Loucy (cell line): ENCODE data around the gene COL20A1.

Experiments used
- H2AFZ ChIP-seq: fragments of 200-600 bp; sonication (generic); 2 replicates; pipeline ENCODE4 v1.6.0; 2016; ENCODE audit warnings: antibody characterized with exemption, mild to moderate bottlenecking, low read length, moderate library complexity
- H3F3A ChIP-seq: fragments of 200-600 bp; 2 replicates; pipeline ENCODE4 v1.6.0; 2016; ENCODE audit warnings: antibody characterized with exemption, low read depth, mild to moderate bottlenecking
- H3K27me3 ChIP-seq: fragments of 200-600 bp; sonication (generic); 2 replicates; pipeline ENCODE4 v1.6.1; 2014; ENCODE audit warnings: low read length, mild to moderate bottlenecking; ENCODE audit not compliant: insufficient read depth, poor library complexity, severe bottlenecking
- H3K36me3 ChIP-seq: fragments of 200-600 bp; sonication (generic); 2 replicates; pipeline ENCODE4 v1.6.1; 2016; ENCODE audit warnings: low read length; ENCODE audit not compliant: insufficient read depth
- H3K4me1 ChIP-seq: fragments of 200-600 bp; sonication (generic); 2 replicates; pipeline ENCODE4 v1.5.1; 2014; ENCODE audit warnings: low read length, mild to moderate bottlenecking; ENCODE audit not compliant: insufficient read depth, poor library complexity, severe bottlenecking
- H3K4me2 ChIP-seq: fragments of 200-600 bp; sonication (generic); 2 replicates; pipeline ENCODE4 v1.6.0; 2014; ENCODE audit warnings: antibody characterized with exemption, low read length, low read depth, mild to moderate bottlenecking; ENCODE audit not compliant: poor library complexity, severe bottlenecking
- H3K4me3 ChIP-seq: fragments of 200-600 bp; sonication (generic); 2 replicates; pipeline ENCODE4 v1.5.1; 2014; ENCODE audit warnings: low read length, mild to moderate bottlenecking, mixed read lengths; ENCODE audit not compliant: poor library complexity, severe bottlenecking
- H3K79me2 ChIP-seq: fragments of 200-600 bp; sonication (generic); 2 replicates; pipeline ENCODE4 v1.6.1; 2014; ENCODE audit warnings: low read length; ENCODE audit not compliant: insufficient read depth
- H3K9ac ChIP-seq: fragments of 200-600 bp; sonication (generic); 2 replicates; pipeline ENCODE4 v1.6.0; 2014; ENCODE audit warnings: mild to moderate bottlenecking, low read depth, low read length, moderate library complexity; ENCODE audit not compliant: poor library complexity, severe bottlenecking
- H3K9me2 ChIP-seq: fragments of 200-600 bp; sonication (generic); replicated peaks from 2 replicates; pipeline ENCODE4 v1.6.1; 2016; ENCODE audit warnings: low read depth, low read length, mixed read lengths
- H3K9me3 ChIP-seq: fragments of 200-600 bp; sonication (generic); 2 replicates; pipeline ENCODE4 v1.6.1; 2014; ENCODE audit warnings: mild to moderate bottlenecking, antibody characterized with exemption, low read length, low read depth; ENCODE audit not compliant: insufficient read depth
- H4K20me1 ChIP-seq: fragments of 200-600 bp; sonication (generic); 2 replicates; pipeline ENCODE4 v1.6.0; 2014; ENCODE audit warnings: antibody characterized with exemption, low read length, mild to moderate bottlenecking; ENCODE audit not compliant: insufficient read depth, poor library complexity, severe bottlenecking
- CTCF ChIP-seq: fragments of 200-600 bp; sonication (generic); conservative IDR thresholded peaks from 2 replicates; pipeline ENCODE4 v1.5.1; 2014; ENCODE audit warnings: mild to moderate bottlenecking, antibody characterized with exemption, low read length
- EZH2phosphoT487 ChIP-seq: fragments of 200-600 bp; IDR thresholded peaks from 2 replicates; pipeline ENCODE4 v1.6.1; 2018; ENCODE audit warnings: antibody characterized with exemption, mild to moderate bottlenecking, moderate library complexity, borderline replicate concordance

Gene COL20A1

GRCh38 chr20:63278661-63279060 is 14.3 kb upstream of the COL20A1 start:
- Histone ChIP-seq H3F3A (no peaks in the 10 kb centered on the region), H3K4me3 (no peak overlapping the region), H3K9me3 (no peaks in the 10 kb centered on the region), H3K79me2 (peaks cover 38% of the 10 kb centered on the region), H2AFZ (no peak overlapping the region), H4K20me1 (peaks cover 15% of the 10 kb centered on the region), H3K36me3 (peaks cover 45% of the 10 kb centered on the region; the same call in 1 of the 2 replicates), H3K27me3 (no peaks in the 10 kb centered on the region), H3K9ac (no peak overlapping the region), H3K9me2 (no peaks in the 10 kb centered on the region), H3K4me1 (peaks cover 18% of the 10 kb centered on the region), H3K4me2 (no peak overlapping the region)
- TF ChIP-seq EZH2phosphoT487 (no peak), CTCF (no peak; the same call in 1 of the 2 replicates)

- no peak overlapping the region for H3K9ac ChIP-seq
- no peak overlapping the region for H3K4me3 ChIP-seq
- no peaks in the 10 kb centered on the region for H3K9me3 ChIP-seq
- peaks cover 45% of the 10 kb centered on the region; the same call in 1 of the 2 replicates for H3K36me3 ChIP-seq
- H3K4me1 ChIP-seq, result peaks cover 14% of the 10 kb centered on the region
- no peak overlapping the region for H3K4me2 ChIP-seq
- H4K20me1 ChIP-seq, result peaks cover 4% of the 10 kb centered on the region
- H3K27me3 ChIP-seq, result no peaks in the 10 kb centered on the region
- H3F3A ChIP-seq, result no peaks in the 10 kb centered on the region
- no peak overlapping the region for H2AFZ ChIP-seq
- TF ChIP-seq CTCF, result no peak
- TF ChIP-seq EZH2phosphoT487, result no peak
- H3K79me2 ChIP-seq, result peaks cover 25% of the 10 kb centered on the region; the same call in 1 of the 2 replicates
- no peaks in the 10 kb centered on the region for H3K9me2 ChIP-seq
Measured at GRCh38 chr20:63279931-63280330, 13.1 kb upstream of the COL20A1 start.

GRCh38 chr20:63280371-63280770 is 12.6 kb upstream of the COL20A1 start:
- peaks cover 45% of the 10 kb centered on the region; the same call in 1 of the 2 replicates for H3K36me3 ChIP-seq
- peaks cover 2% of the 10 kb centered on the region for H4K20me1 ChIP-seq
- H3K4me3 ChIP-seq, result no peak overlapping the region
- no peaks in the 10 kb centered on the region for H3K9me3 ChIP-seq
- no peaks in the 10 kb centered on the region for H3F3A ChIP-seq
- H3K79me2 ChIP-seq, result peaks cover 23% of the 10 kb centered on the region; the same call in 1 of the 2 replicates
- peaks cover 11% of the 10 kb centered on the region for H3K4me1 ChIP-seq
- no peak for TF ChIP-seq CTCF
- no peak for TF ChIP-seq EZH2phosphoT487
- no peaks in the 10 kb centered on the region for H3K9me2 ChIP-seq
- no peaks in the 10 kb centered on the region for H3K27me3 ChIP-seq
- H2AFZ ChIP-seq, result no peak overlapping the region
- no peak overlapping the region for H3K9ac ChIP-seq
- no peak overlapping the region for H3K4me2 ChIP-seq
